Urinary bladder (tissue), 4 donors: ENCODE data around the gene NANOS3. TPM values are rescaled to one million over a fixed set of nuclear protein-coding genes. Genes with fewer than 3 reads are reported as not detected.
A peak's percentile ranks its signal among the peaks of the same experiment; 100 is the strongest.

Experiments
- DNase-seq: peaks from one replicate; pipeline ENCODE4 v3.0.0-alpha.2; 2015; ENCODE audit errors: extremely low spot score
- H3K27ac ChIP-seq: one replicate; pipeline ENCODE4 v1.5.1; 2013; ENCODE audit warnings: low read depth, mild to moderate bottlenecking, moderate library complexity
- H3K36me3 ChIP-seq: one replicate; pipeline ENCODE4 v1.6.1; 2013; ENCODE audit warnings: mild to moderate bottlenecking, moderate library complexity; ENCODE audit not compliant: insufficient read depth
- H3K4me1 ChIP-seq: one replicate; pipeline ENCODE4 v1.6.1; 2013; ENCODE audit warnings: mild to moderate bottlenecking, moderate library complexity; ENCODE audit not compliant: insufficient read depth
- H3K4me3 ChIP-seq: one replicate; pipeline ENCODE4 v1.5.1; 2013; ENCODE audit warnings: low read depth, low read length
- WGBS: extraction: QIAGEN DNeasy Blood & Tissue Kit; methylation state at CpG from one replicate; pipeline ENCODE4 v1.1.7; 2013; 5-methylcytosine and 5-hydroxymethylcytosine counted together
- polyA plus RNA-seq: library from polyadenylated mRNA; stranded (reverse); fragments of 200-250 nt; gene quantifications from one replicate; pipeline ENCODE4 v1.2.3, GENCODE V29; 2013
- total RNA-seq: library from RNA; depleted of rRNA; stranded (reverse); fragments of >200 nt; gene quantifications from one replicate; pipeline ENCODE4 v1.2.3, GENCODE V29; 2014
- donor health status: healthy with polysubstance abuse.
- donor health status: healthy.

The NANOS3 gene
- total and polyA plus RNA-seq, 2 donors: 0.57 TPM; not detected in 1

DNA sequence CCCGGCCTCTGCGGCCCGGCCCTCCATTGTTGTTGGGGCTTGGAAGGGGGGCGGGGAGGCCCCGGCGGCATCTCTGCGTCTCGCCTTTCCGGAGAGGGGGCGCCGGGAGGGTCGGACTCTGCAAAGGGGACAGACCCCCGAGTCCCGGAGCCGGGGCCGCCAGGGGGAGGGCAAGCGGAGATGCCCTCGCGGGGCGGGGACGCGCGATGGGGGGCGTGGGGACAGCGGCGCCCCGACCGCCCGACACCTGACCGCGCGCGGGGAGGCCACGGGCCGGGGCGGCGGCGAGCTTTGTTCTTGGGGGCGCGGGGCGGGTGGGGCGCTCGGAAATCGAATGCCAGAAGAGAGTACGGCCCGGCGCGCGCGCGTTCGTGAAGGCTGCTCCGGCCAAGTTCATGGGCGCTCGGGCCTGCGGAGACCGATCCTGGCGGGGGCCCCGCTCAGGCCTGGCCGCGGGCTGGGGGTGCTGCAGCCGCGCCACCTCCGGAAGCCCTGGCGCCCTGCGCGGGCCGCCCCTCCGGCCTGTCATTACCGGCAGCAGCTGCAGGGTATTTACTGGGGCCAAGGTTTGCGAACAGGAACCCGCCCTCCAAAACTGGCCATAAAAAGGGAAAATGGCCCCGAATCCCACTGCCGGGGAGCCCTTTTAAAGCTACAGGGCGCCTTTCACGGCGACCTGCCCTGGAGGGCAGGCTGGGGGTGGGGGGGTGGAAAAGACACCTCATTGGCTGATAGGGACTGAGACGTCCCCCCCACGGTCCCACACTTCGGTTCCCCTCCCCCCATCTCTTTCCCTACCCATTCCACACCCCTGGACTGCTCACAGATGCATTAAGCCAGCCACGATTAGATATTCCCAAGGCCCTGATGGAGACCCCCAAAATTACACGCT is 11.1 kb upstream of the NANOS3 start:
- whole genome bisulfite sequencing: 1% methylated on average over 82 of the region's 82 CpGs
- no peak for DNase-seq
- no peak overlapping the region for H3K27ac ChIP-seq

GRCh38 chr19:13866463-13867046 is 10.4 kb upstream of the NANOS3 start:
- WGBS: 73% methylated on average over 15 of the region's 15 CpGs
- Histone ChIP-seq H3K36me3 (no peaks in the 10 kb centered on the region), H3K27ac (no peak overlapping the region), H3K4me3 (no peak overlapping the region), H3K4me1 (no peaks in the 10 kb centered on the region)
- no peak for DNase-seq

More for the DNA sequence above, 11.1 kb upstream of the NANOS3 start:
- Histone ChIP-seq H3K4me3 (peak overlapping the region; percentile 50), H3K4me1 (no peaks in the 10 kb centered on the region), H3K36me3 (no peaks in the 10 kb centered on the region)

DNA sequence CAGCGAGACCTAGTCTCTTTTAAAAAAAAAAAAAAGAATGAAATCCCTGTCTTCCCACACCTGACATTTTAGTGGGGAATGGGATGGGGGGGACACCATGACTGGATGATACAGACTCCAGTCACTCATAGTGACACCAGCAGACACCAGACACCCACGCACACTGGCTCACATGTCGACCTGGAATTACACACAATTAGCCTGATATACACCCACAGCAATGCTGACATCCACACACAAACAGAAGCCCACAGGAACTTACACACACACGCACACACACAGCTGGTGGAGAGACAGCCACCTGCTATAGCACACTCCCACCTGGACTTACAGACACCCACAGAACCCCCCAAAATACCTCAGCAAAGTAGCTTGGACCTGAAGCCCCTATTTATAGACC is 8.3 kb upstream of the NANOS3 start:
- H3K4me1 ChIP-seq: no peaks in the 10 kb centered on the region
- 80% methylated on average over 4 of the region's 4 CpGs for WGBS
- no peak overlapping the region for H3K4me3 ChIP-seq
- H3K36me3 ChIP-seq: no peaks in the 10 kb centered on the region
- no peak overlapping the region for H3K27ac ChIP-seq
- DNase-seq: no peak

GRCh38 chr19:13869281-13869680 is 7.7 kb upstream of the NANOS3 start:
- Histone ChIP-seq H3K4me3 (no peak overlapping the region), H3K36me3 (no peaks in the 10 kb centered on the region), H3K4me1 (no peaks in the 10 kb centered on the region), H3K27ac (no peak overlapping the region)
- WGBS: 69% methylated on average over 13 of the region's 13 CpGs
- no peak for DNase-seq

- H3K36me3 ChIP-seq: no peaks in the 10 kb centered on the region
- DNase-seq: no peak
- no peaks in the 10 kb centered on the region for H3K4me1 ChIP-seq
- no peak overlapping the region for H3K4me3 ChIP-seq
- H3K27ac ChIP-seq: no peak overlapping the region
- WGBS: 91% methylated on average over 4 of the region's 4 CpGs
These were observed 6.1 kb upstream of the NANOS3 start for GRCh38 chr19:13870873-13871272.

- no peak overlapping the region for H3K4me3 ChIP-seq
- H3K36me3 ChIP-seq: no peaks in the 10 kb centered on the region
- no peak overlapping the region for H3K27ac ChIP-seq
- no peak for DNase-seq
- WGBS: 51% methylated on average over 5 of the region's 5 CpGs
- no peaks in the 10 kb centered on the region for H3K4me1 ChIP-seq
These were observed 4.6 kb upstream of the NANOS3 start for GRCh38 chr19:13872339-13872694.

DNA sequence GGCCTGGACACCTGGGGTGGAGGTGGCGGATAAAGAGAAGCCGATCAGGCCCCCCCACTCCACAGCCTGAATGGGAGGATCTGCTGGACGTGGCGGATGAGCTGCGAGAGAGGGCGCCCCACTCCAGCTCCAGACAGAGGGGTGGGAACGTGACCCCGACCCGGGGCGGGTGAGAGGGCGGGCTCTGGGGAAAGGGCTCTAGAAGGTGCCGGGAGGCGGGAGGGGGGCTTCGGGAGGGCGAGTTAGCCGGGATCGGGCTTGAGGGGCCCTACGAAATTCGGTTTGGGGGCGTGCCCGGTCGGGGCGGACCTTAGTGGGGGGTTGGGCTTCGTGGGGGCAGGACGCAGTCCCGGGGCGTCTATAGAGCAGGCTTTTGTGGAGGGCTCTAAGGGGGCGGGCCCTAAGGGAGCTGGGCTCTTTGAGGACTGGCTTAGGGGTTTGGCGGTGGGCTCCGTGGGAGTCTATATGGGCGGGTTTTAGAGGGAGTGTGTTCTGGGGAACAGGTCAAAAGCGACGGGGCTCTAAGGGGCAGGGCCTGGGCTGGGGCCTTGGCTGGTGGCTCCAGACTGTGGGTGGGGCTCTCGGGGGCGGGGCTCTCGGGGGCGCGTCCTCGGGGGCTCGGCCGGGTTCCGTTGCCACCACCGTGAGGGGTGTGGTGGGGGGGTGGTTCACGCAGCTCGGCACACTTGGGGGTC is 4.1 kb upstream of the NANOS3 start:
- Histone ChIP-seq H3K27ac (no peak overlapping the region), H3K4me3 (peak overlapping the region; percentile 27), H3K4me1 (no peaks in the 10 kb centered on the region), H3K36me3 (no peaks in the 10 kb centered on the region)
- 4% methylated on average over 45 of the region's 45 CpGs for WGBS
- no peak for DNase-seq

GRCh38 chr19:13873834-13874515 is 3.0 kb upstream of the NANOS3 start:
- Histone ChIP-seq H3K4me1 (no peaks in the 10 kb centered on the region), H3K36me3 (no peaks in the 10 kb centered on the region), H3K27ac (no peak overlapping the region), H3K4me3 (no peak overlapping the region)
- WGBS: 54% methylated on average over 35 of the region's 35 CpGs
- DNase-seq: no peak

DNA sequence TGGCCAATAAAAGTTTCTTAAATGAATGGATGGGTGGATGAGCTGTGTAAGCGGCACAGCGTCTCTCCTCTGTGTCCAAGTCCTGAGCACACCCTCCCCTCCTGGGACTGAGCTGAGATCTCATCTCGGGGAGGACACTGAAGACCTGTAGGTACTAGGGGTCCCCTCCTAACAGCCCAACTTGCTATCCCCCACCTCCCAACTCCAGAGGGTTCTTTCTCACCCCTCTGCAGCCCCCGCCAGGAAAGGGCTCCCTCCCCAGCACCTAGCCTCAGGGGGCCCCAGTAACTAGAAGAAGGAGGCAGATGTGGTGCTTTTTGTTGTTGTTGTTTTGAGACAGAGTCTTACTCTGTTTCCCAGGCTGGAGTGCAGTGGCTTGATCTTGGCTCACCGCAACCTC is 1.1 kb upstream of the NANOS3 start:
- H3K4me3 ChIP-seq: no peak overlapping the region
- 96% methylated on average over 5 of the region's 5 CpGs for WGBS
- H3K4me1 ChIP-seq: no peaks in the 10 kb centered on the region

DNA sequence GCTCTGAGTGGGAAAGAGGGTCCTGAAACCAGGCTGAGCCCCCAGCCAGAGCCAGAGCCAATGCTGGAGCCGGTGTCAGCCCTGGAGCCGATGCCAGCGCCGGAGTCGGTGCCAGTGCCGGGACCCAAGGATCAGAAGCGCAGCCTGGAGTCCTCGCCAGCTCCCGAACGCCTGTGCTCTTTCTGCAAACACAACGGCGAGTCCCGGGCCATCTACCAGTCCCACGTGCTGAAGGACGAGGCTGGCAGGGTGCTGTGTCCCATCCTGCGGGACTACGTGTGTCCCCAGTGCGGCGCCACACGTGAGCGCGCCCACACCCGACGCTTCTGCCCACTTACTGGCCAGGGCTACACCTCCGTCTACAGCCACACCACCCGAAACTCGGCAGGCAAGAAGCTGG is 369 bp downstream of the NANOS3 start:
- H3K27ac ChIP-seq: no peak overlapping the region
- no peaks in the 10 kb centered on the region for H3K4me1 ChIP-seq
- DNase-seq: no peak
- WGBS: 89% methylated on average over 27 of the region's 27 CpGs
- no peak overlapping the region for H3K4me3 ChIP-seq
- no peaks in the 10 kb centered on the region for H3K36me3 ChIP-seq

More for the DNA sequence above, 1.1 kb upstream of the NANOS3 start:
- Histone ChIP-seq H3K36me3 (no peaks in the 10 kb centered on the region), H3K27ac (no peak overlapping the region)
- no peak for DNase-seq

- WGBS: 6% methylated on average over 34 of the region's 34 CpGs
- DNase-seq: peak; percentile 83
- Histone ChIP-seq H3K4me3 (no peak overlapping the region), H3K27ac (peak overlapping the region; percentile 47), H3K4me1 (no peaks in the 10 kb centered on the region), H3K36me3 (no peaks in the 10 kb centered on the region)
These were observed 3.4 kb downstream of the NANOS3 start for GRCh38 chr19:13880059-13881043.

GRCh38 chr19:13881251-13881691 is 4.3 kb downstream of the NANOS3 start:
- Histone ChIP-seq H3K4me1 (no peaks in the 10 kb centered on the region), H3K4me3 (no peak overlapping the region), H3K36me3 (no peaks in the 10 kb centered on the region), H3K27ac (peak overlapping the region; percentile 73)
- no peak for DNase-seq
- 39% methylated on average over 12 of the region's 12 CpGs for WGBS
